RWPE2 (cell line): ENCODE data around the gene TKTL1.
A peak's percentile ranks its signal among the peaks of the same experiment; 100 is the strongest.
"Not testable (repeated sequence)": the region's sequence is repeated elsewhere in the genome, so short reads cannot be mapped to it uniquely, and the experiment has no call there.

ENCODE experiments used
- ATAC-seq: fragments of 200-7000 bp; cut with Tn5 transposase; 3 replicates; pipeline ENCODE4 v1.9.1; 2021; ENCODE audit warnings: low read depth
- DNase-seq: peaks from one replicate; pipeline ENCODE4 v3.0.0-alpha.2; 2020; ENCODE audit warnings: low spot score
- H3K27ac ChIP-seq: fragments of 450-650 bp; 2 replicates; pipeline ENCODE4 v1.5.1; 2017; ENCODE audit warnings: mild to moderate bottlenecking; ENCODE audit not compliant: poor library complexity, severe bottlenecking
- H3K27me3 ChIP-seq: fragments of 250-450 bp; sonication (Bioruptor Pico); 2 replicates; pipeline ENCODE4 v1.5.1; 2021; ENCODE audit warnings: mild to moderate bottlenecking, moderate library complexity; ENCODE audit not compliant: insufficient read depth, poor library complexity, severe bottlenecking
- H3K36me3 ChIP-seq: fragments of 250-450 bp; sonication (Bioruptor Pico); 2 replicates; pipeline ENCODE4 v1.5.1; 2020; ENCODE audit warnings: low read depth, mild to moderate bottlenecking, moderate library complexity
- H3K4me1 ChIP-seq: fragments of 250-450 bp; sonication (Bioruptor Pico); 2 replicates; pipeline ENCODE4 v1.5.1; 2021; ENCODE audit warnings: mild to moderate bottlenecking, moderate library complexity; ENCODE audit not compliant: insufficient read depth, poor library complexity, severe bottlenecking
- H3K4me3 ChIP-seq: fragments of 250-450 bp; sonication (Bioruptor Pico); 2 replicates; pipeline ENCODE4 v1.5.1; 2021; ENCODE audit warnings: mild to moderate bottlenecking, moderate library complexity; ENCODE audit not compliant: severe bottlenecking
- H3K9me3 ChIP-seq: fragments of 250-450 bp; sonication (Bioruptor Pico); 2 replicates; pipeline ENCODE4 v1.5.1; 2021; ENCODE audit warnings: mild to moderate bottlenecking, moderate library complexity; ENCODE audit not compliant: severe bottlenecking
- TF ChIP-seq, protein P1 (sequence below): fragments of 450-650 bp; IDR thresholded peaks from one replicate; pipeline ENCODE4 v1.5.1; 2017; ENCODE audit warnings: mild to moderate bottlenecking, moderate library complexity; ENCODE audit not compliant: poor library complexity, severe bottlenecking

Gene TKTL1

GRCh38 chrX:154329294-154329693 lies 33.7 kb downstream of the TKTL1 start:
- Histone ChIP-seq H3K9me3 (no peaks in the 10 kb centered on the region), H3K4me3 (no peak overlapping the region), H3K36me3 (no peaks in the 10 kb centered on the region), H3K27me3 (no peaks in the 10 kb centered on the region), H3K27ac (no peak overlapping the region), H3K4me1 (no peaks in the 10 kb centered on the region)
- TF ChIP-seq, protein P1, sequence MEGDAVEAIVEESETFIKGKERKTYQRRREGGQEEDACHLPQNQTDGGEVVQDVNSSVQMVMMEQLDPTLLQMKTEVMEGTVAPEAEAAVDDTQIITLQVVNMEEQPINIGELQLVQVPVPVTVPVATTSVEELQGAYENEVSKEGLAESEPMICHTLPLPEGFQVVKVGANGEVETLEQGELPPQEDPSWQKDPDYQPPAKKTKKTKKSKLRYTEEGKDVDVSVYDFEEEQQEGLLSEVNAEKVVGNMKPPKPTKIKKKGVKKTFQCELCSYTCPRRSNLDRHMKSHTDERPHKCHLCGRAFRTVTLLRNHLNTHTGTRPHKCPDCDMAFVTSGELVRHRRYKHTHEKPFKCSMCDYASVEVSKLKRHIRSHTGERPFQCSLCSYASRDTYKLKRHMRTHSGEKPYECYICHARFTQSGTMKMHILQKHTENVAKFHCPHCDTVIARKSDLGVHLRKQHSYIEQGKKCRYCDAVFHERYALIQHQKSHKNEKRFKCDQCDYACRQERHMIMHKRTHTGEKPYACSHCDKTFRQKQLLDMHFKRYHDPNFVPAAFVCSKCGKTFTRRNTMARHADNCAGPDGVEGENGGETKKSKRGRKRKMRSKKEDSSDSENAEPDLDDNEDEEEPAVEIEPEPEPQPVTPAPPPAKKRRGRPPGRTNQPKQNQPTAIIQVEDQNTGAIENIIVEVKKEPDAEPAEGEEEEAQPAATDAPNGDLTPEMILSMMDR, result no peak
- DNase-seq (no peak), ATAC-seq (no peak)

- no peak overlapping the region for H3K27ac ChIP-seq
- no peaks in the 10 kb centered on the region for H3K36me3 ChIP-seq
- no peak for DNase-seq
- ATAC-seq, result no peak
- TF ChIP-seq, protein P1, result no peak
- H3K9me3 ChIP-seq, result no peaks in the 10 kb centered on the region
- H3K4me3 ChIP-seq, result no peak overlapping the region
- H3K27me3 ChIP-seq, result no peaks in the 10 kb centered on the region
- H3K4me1 ChIP-seq, result no peaks in the 10 kb centered on the region
These were observed 37.0 kb downstream of the TKTL1 start for GRCh38 chrX:154332561-154332960.

DNA sequence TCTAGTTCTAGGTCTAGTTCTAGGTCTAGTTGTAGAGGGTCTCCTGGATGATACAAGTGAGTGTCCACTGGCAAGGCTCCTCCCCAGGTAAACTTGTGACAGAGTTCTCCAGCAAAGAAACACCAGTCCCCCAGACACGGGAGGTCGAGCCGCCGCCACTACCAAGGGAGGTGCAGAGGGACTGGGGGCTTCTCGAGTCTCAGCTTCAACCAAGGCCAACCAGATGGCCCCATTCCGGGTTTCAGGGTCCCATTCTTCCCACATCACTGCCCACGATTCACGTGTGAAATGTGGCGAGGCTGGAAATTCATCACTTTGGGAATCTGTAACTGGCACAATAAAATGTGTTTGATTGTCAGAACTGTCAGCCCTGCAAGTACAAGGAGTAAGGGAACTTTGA lies 37.5 kb downstream of the TKTL1 start:
- H3K27ac ChIP-seq, result no peak overlapping the region
- DNase-seq (no peak), ATAC-seq (no peak)
- H3K9me3 ChIP-seq, result no peaks in the 10 kb centered on the region
- no peak overlapping the region for H3K4me3 ChIP-seq
- no peaks in the 10 kb centered on the region for H3K27me3 ChIP-seq
- no peaks in the 10 kb centered on the region for H3K36me3 ChIP-seq
- TF ChIP-seq, protein P1, result no peak
- H3K4me1 ChIP-seq, result no peaks in the 10 kb centered on the region

- Histone ChIP-seq H3K36me3 (no peaks in the 10 kb centered on the region), H3K9me3 (no peaks in the 10 kb centered on the region), H3K27ac (no peak overlapping the region), H3K4me3 (no peak overlapping the region), H3K4me1 (no peaks in the 10 kb centered on the region), H3K27me3 (no peaks in the 10 kb centered on the region)
- TF ChIP-seq, protein P1, result no peak
- DNase-seq (no peak), ATAC-seq (no peak)
These were observed 38.3 kb downstream of the TKTL1 start for GRCh38 chrX:154333837-154334271.

DNA sequence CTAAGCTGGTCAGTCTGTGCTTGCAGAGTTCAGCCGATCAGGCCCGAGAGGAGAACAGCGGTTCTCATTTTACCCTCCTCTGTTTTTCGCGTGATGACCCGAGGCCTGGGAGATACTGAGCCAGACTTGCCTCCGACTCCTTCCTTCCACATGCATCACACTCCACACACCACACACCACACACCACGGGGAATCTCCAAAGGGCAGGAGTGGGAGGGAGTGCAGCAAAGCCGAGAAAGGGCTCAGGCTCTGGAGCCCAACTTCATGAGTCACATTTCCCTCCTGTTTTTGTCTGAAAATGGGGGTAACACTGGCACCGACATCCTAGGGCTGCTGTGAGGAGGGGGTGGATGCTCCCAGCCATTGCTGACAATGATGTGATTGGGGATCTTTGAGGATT lies 38.9 kb downstream of the TKTL1 start:
- Histone ChIP-seq H3K27me3 (no peaks in the 10 kb centered on the region), H3K36me3 (no peaks in the 10 kb centered on the region), H3K9me3 (no peaks in the 10 kb centered on the region), H3K27ac (no peak overlapping the region), H3K4me3 (no peak overlapping the region), H3K4me1 (no peaks in the 10 kb centered on the region)
- DNase-seq, result no peak
- TF ChIP-seq, protein P1, result no peak
- ATAC-seq, result no peak

DNA sequence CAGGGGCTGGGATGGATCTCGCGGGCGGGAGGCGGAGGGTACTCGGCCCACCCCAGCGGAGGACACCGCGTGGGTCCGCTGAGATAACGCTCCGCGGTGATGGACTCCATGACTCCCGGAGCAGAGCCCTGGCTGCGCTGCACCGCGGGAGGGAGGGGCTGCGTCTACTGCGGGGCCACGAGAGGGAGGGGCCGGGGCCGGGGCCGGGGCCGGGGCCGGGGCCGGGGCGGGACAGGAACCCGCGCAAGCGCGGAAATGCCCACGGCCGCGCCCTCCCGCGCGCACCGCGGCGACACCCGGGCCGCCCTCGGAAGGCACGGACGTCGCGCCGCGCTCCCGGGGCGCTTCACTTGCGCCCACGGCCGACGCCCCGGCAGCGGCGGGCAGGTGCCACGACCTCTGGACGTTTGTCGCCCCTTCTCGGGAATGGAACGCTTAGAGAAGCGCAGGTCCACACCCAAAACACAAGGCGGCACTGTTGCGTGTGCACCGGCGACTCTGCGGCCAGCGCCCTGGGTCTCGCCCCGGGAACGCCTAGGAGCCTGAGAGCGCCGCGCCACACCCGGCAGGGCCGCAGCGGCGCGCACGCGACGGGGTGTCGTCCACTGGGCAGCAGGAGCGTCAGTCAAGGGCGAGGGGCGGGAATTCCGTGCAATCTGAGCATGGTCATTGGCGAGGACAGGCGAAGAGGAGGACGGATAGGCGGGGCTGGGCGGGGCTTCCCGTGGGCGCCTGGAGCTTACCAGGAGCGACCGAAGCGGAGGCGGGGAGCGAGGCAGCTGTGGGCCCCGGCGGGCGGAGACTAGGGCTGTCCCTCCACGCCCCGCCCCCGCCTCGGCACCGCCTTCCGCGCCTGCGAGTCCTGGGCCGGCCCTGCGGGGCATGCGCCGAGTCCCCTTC lies 46.1 kb downstream of the TKTL1 start:
- H3K36me3 ChIP-seq, H3K4me1 ChIP-seq, DNase-seq, H3K9me3 ChIP-seq, H3K4me3 ChIP-seq, H3K27ac ChIP-seq, H3K27me3 ChIP-seq: not testable (repeated sequence)
- peak; percentile 71 for ATAC-seq

DNA sequence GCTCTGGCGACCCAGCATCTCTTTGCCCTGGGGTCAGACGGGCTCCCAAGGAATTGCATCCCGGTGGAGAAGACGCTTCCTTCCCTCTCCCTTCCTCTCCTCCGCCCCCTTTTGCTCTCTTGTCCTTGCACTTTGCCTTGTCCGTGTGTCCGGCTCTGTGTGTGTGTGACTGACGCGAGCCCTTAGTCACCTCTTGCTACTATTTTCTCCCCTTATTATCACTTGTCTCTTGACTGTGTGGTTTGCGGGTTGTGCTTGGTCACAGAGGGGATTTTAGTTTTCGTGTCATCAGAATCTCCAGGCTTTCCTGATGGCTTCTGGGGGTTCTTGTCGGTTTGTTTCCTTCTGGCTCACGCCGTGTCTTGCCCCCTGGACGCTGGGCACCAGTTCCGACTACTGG lies 47.5 kb downstream of the TKTL1 start:
- H3K27ac ChIP-seq, H3K4me3 ChIP-seq, H3K4me1 ChIP-seq, DNase-seq, H3K9me3 ChIP-seq, ATAC-seq, H3K27me3 ChIP-seq, H3K36me3 ChIP-seq: not testable (repeated sequence)
